ENCODE measurements around the gene RPS5. TPM values are rescaled to one million over a fixed set of nuclear protein-coding genes. Genes with fewer than 3 reads are reported as not detected.
A peak's percentile ranks its signal among the peaks of the same experiment; 100 is the strongest.
"Not testable (repeated sequence)": the region's sequence is repeated elsewhere in the genome, so short reads cannot be mapped to it uniquely, and the experiment has no call there.

Gene RPS5
- total and polyA plus RNA-seq, 3 donors from 2014 or later: 437 to 1,004 (median 746) TPM

DNA sequence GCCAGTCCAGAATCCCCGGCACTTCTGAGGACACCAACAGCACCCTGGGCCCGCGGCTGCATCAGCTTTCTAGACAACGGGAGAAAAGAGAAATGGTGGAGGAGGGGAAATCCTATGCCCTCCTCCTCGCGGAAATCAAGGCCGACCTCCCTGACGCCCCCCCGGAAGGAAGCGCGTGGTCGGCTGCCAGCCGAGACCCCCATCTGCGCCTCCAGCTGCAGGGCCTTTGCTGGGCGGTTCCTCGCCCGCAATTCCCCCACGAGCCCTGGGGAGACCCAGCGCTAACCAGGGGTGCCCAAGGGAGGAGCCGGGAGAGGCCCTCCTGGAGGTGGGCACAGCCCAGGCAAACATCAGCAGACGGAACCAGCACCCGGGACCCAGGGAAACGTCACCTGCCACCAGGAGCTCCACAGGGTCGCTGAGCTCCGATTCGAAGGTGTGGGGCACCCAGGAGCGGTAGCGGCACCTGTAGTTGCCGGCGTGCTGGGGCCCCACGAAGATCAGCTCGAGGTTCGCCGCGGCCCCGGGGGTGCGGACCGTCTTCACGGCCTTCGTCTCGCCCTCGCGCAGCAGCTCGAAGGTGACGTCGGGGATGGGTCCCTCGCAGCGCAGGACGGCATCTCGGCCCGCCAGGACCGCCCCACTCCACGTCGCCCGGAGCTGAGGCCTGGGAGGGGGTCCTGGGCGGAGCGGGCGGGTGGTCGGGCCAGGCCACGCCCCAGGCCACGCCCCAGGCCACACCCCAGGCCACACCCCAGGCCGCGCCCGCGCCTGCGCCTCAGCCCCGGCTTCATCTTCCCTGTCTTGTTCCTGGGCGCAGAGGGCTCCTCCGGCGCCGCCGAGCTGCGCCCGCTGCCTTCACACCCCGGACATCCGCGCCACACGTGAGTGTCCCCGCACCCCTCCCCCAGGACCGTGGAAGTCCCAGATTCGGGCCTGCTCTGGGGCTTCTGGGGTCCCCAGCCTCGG lies 39.8 kb upstream of the RPS5 start:
- Histone ChIP-seq H3K27ac (no peak overlapping the region), H3K27me3 (no peaks in the 10 kb centered on the region), H3K36me3 (ENCODE audit: low read depth, missing control alignments) (no peaks in the 10 kb centered on the region), H3K4me1 (peaks cover 13% of the 10 kb centered on the region), H3K4me3 (peak overlapping the region; percentile 55 to 72), H3K9me3 (no peaks in the 10 kb centered on the region)
- intact Hi-C loops (cut with DNase I; ENCODE audit: low total_unique reads): no loop called here
- WGBS, 2 donors: 2 to 3% methylated on average over 5 to 66 of the region's 82 CpGs
- no peak for TF ChIP-seq POLR2A (IDR thresholded peaks at IDR 0.05)
- TF ChIP-seq, protein P1, sequence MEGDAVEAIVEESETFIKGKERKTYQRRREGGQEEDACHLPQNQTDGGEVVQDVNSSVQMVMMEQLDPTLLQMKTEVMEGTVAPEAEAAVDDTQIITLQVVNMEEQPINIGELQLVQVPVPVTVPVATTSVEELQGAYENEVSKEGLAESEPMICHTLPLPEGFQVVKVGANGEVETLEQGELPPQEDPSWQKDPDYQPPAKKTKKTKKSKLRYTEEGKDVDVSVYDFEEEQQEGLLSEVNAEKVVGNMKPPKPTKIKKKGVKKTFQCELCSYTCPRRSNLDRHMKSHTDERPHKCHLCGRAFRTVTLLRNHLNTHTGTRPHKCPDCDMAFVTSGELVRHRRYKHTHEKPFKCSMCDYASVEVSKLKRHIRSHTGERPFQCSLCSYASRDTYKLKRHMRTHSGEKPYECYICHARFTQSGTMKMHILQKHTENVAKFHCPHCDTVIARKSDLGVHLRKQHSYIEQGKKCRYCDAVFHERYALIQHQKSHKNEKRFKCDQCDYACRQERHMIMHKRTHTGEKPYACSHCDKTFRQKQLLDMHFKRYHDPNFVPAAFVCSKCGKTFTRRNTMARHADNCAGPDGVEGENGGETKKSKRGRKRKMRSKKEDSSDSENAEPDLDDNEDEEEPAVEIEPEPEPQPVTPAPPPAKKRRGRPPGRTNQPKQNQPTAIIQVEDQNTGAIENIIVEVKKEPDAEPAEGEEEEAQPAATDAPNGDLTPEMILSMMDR (IDR thresholded peaks at IDR 0.05): no peak
- peak; percentile 65 for DNase-seq

GRCh38 chr19:58348080-58348479 lies 39.0 kb upstream of the RPS5 start:
- H3K27ac ChIP-seq; H3K9me3 ChIP-seq; H3K27me3 ChIP-seq; DNase-seq; H3K36me3 ChIP-seq (ENCODE audit: low read depth, missing control alignments); intact Hi-C loops (cut with DNase I; ENCODE audit: low total_unique reads): not testable (repeated sequence)
- H3K4me1 ChIP-seq: peaks cover 13% of the 10 kb centered on the region
- H3K4me3 ChIP-seq: peak overlapping the region; percentile 55 to 72
- 11 to 23% methylated on average over 12 of the region's 12 CpGs for WGBS, 2 donors

- 27 to 41% methylated on average over 8 of the region's 8 CpGs for WGBS, 2 donors
- no peak for DNase-seq
- H3K4me3 ChIP-seq: no peak overlapping the region
- no peak for TF ChIP-seq POLR2A (IDR thresholded peaks at IDR 0.05)
- TF ChIP-seq, protein P1 (IDR thresholded peaks at IDR 0.05): no peak
- intact Hi-C loops (cut with DNase I; ENCODE audit: low total_unique reads): no loop called here
- H3K27me3 ChIP-seq: no peaks in the 10 kb centered on the region
- no peaks in the 10 kb centered on the region for H3K9me3 ChIP-seq
- no peaks in the 10 kb centered on the region for H3K36me3 ChIP-seq (ENCODE audit: low read depth, missing control alignments)
- peaks cover 13% of the 10 kb centered on the region for H3K4me1 ChIP-seq
- H3K27ac ChIP-seq: no peak overlapping the region
Measured at GRCh38 chr19:58349590-58349989, 37.5 kb upstream of the RPS5 start.

DNA sequence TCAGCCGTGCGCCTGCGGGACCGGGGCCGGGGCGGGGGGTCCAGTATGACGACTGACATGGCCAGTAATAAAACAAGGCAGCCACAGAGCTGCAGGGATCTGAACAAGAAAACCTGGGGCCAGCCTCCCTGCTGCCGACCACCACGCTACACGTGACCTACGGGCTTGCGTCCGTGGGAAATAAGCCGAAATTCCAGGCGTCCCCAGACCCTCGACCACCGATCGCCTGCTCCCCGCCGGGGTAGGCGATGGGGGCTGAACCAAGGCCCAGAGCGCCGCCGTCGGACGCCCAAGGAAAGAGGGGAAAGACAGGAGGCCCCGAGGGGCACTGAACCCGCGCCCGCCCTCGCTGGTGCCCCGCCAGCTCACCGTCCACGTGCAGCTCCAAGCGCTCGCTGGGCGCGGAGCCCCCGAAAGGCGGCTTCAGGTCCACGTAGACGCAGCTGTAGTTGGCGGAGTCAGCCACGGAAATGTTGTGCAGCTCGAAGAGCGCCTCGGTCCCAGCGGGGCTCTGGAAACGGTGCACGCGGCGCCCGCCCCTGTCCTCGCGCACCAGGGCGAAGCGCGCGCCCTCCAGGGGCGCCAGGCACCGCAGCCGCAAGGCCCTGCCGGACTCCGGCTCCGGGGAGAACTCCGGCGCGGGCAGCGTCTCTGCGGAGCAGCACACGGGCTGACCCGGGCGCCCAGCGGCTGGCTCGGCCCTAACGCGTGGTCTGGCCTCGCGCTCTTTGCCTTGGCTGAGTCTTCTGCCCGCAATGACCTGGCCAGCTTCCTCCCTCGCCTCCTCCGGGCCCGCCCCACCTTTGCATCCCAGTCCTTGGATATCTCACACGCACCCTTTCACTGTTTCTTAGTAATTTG lies 36.8 kb upstream of the RPS5 start:
- intact Hi-C loops (cut with DNase I; ENCODE audit: low total_unique reads): no loop called here
- no peak for TF ChIP-seq POLR2A (IDR thresholded peaks at IDR 0.05)
- TF ChIP-seq, protein P1 (IDR thresholded peaks at IDR 0.05): no peak
- no peak for DNase-seq
- Histone ChIP-seq H3K9me3 (no peaks in the 10 kb centered on the region), H3K36me3 (ENCODE audit: low read depth, missing control alignments) (no peaks in the 10 kb centered on the region), H3K27me3 (no peaks in the 10 kb centered on the region), H3K4me1 (peaks cover 13% of the 10 kb centered on the region), H3K4me3 (peak overlapping the region in 1 of 2 donors; percentile 21), H3K27ac (no peak overlapping the region)
- 28 to 30% methylated on average over 25 to 80 of the region's 84 CpGs for WGBS, 2 donors

All from testis (tissue), 3 donors.